Liver (tissue), 9 donors: ENCODE results near the gene CRYBA1. TPM values are rescaled to one million over a fixed set of nuclear protein-coding genes. Genes with fewer than 3 reads are reported as not detected.
"Not testable (repeated sequence)": the region's sequence is repeated elsewhere in the genome, so short reads cannot be mapped to it uniquely, and the experiment has no call there.

Experiments
- DNase-seq: peaks from one replicate; pipeline ENCODE4 v3.0.0-alpha.2; 2017; ENCODE audit warnings: low spot score
- H3K27ac ChIP-seq, 2 donors: one replicate each; pipeline ENCODE4 v1.7.0; 2013; ENCODE audit warnings: inconsistent platforms in 2 of 2, low read length in 2 of 2, control low read depth in 1 of 2, low read depth in 1 of 2, mild to moderate bottlenecking in 1 of 2
- H3K27me3 ChIP-seq, 4 donors: one replicate each; pipeline versions ENCODE4 v1.6.1 to v1.7.0; 2013; ENCODE audit warnings: low read length in 3 of 4, inconsistent platforms in 1 of 4, mild to moderate bottlenecking in 1 of 4, moderate library complexity in 1 of 4; ENCODE audit not compliant: control insufficient read depth in 4 of 4, insufficient read depth in 4 of 4
- H3K36me3 ChIP-seq, 4 donors: one replicate each; pipeline versions ENCODE4 v1.6.1 to v1.7.0; 2013; ENCODE audit warnings: low read length in 3 of 4, mild to moderate bottlenecking in 3 of 4, low read depth in 1 of 4, moderate library complexity in 1 of 4; ENCODE audit not compliant: control insufficient read depth in 4 of 4, insufficient read depth in 3 of 4
- H3K4me1 ChIP-seq, 4 donors: one replicate each; pipeline versions ENCODE4 v1.6.1 to v1.7.0; 2013; ENCODE audit warnings: low read length in 3 of 4, mild to moderate bottlenecking in 3 of 4, moderate library complexity in 1 of 4; ENCODE audit not compliant: control insufficient read depth in 4 of 4, insufficient read depth in 4 of 4
- H3K4me3 ChIP-seq, 3 donors: one replicate each; pipeline versions ENCODE4 v1.6.1 to v1.7.0; 2013; ENCODE audit warnings: low read length in 3 of 3, control low read depth in 1 of 3, low read depth in 1 of 3, mild to moderate bottlenecking in 1 of 3
- H3K9ac ChIP-seq, 2 donors: one replicate each; pipeline ENCODE4 v1.7.0; 2013; ENCODE audit warnings: low read length in 2 of 2, mild to moderate bottlenecking in 2 of 2, moderate library complexity in 2 of 2, control low read depth in 1 of 2, low read depth in 1 of 2
- H3K9me3 ChIP-seq, 4 donors: one replicate each; pipeline versions ENCODE4 v1.6.1 to v1.7.0; 2013; ENCODE audit warnings: low read length in 3 of 4; ENCODE audit not compliant: control insufficient read depth in 4 of 4
- CTCF ChIP-seq: fragments of 150-350 bp; IDR thresholded peaks from 2 replicates; pipeline ENCODE4 v1.5.1; 2017; ENCODE audit warnings: improper control_type of control experiment, low read depth, low read length; ENCODE audit not compliant: missing input control
- FOXA1 ChIP-seq: IDR thresholded peaks from 2 replicates; pipeline ENCODE4 v1.6.1; 2016; ENCODE audit warnings: antibody characterized with exemption
- GABPA ChIP-seq, 2 donors: IDR thresholded peaks in 1 of 2; conservative IDR thresholded peaks in 1 of 2; 2 replicates each; pipeline ENCODE4 v1.6.1; 2016; ENCODE audit warnings: antibody characterized with exemption in 2 of 2, mild to moderate bottlenecking in 1 of 2, moderate library complexity in 1 of 2
- HNF4G ChIP-seq: IDR thresholded peaks from 2 replicates; pipeline ENCODE4 v1.6.1; 2016; ENCODE audit warnings: antibody characterized with exemption
- RAD21 ChIP-seq, 2 donors: IDR thresholded peaks; 2 replicates each; pipeline ENCODE4 v1.6.1; 2016; ENCODE audit warnings: antibody characterized with exemption in 2 of 2, mild to moderate bottlenecking in 2 of 2
- REST ChIP-seq: IDR thresholded peaks from 2 replicates; pipeline ENCODE4 v1.6.1; 2016; ENCODE audit warnings: antibody characterized with exemption, mild to moderate bottlenecking
- RXRA ChIP-seq, 2 donors: IDR thresholded peaks; 2 replicates each; pipeline ENCODE4 v1.6.1; 2017 to 2018; ENCODE audit warnings: antibody characterized with exemption in 2 of 2, mild to moderate bottlenecking in 1 of 2
- ZBTB33 ChIP-seq: IDR thresholded peaks from 2 replicates; pipeline ENCODE4 v1.6.1; 2016; ENCODE audit warnings: antibody characterized with exemption
- WGBS: extraction: QIAGEN DNeasy Blood & Tissue Kit; methylation state at CpG from one replicate; pipeline ENCODE4 v1.1.7; 2013; 5-methylcytosine and 5-hydroxymethylcytosine counted together
- polyA plus RNA-seq, 2 donors: library from polyadenylated mRNA; stranded (reverse) in 1 of 2; unstranded in 1 of 2; fragments of 200-250 nt in 1 of 2; fragments of >200 nt in 1 of 2; fragmentation: Nextera tagmentation in 1 of 2; extraction: Ambion mirVana in 1 of 2; gene quantifications; one replicate each; pipeline versions ENCODE4 v1.2.1 to v1.2.3, GENCODE V29; 2013 to 2015
- total RNA-seq, 2 donors: library from RNA; depleted of rRNA; stranded (reverse); fragments of >200 nt; gene quantifications; one replicate each; pipeline ENCODE4 v1.2.3, GENCODE V29; 2014
- donor health status: healthy.
- donor health status: healthy.
- donor health status: healthy.
- donor health status: healthy.
- donor health status: healthy.

The CRYBA1 gene
- total and polyA plus RNA-seq, 4 donors: not detected

DNA sequence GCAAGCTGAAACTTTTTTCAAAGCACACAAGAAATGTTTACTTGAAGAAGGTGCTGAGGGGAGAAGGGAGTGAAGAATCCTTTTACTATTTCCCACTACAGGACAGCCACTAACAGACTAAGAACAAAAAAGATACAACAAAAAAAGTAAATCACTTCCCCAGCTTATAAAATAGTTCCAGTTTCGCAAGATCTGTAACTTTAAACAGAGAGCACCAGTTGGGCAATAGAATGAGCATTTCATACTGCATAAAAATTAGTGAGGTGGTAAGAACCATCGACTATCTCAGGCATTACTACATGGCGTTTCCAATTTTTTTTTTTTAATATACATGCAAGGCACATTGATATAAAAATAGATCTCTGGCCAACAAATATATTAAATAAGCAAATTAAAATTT, 11.1 kb downstream of the CRYBA1 start:
- Histone ChIP-seq H3K4me3 (no peak overlapping the region), H3K4me1 (peaks cover 0 to 4% (median 0%) of the 10 kb centered on the region in 4 donors), H3K9me3 (no peaks in the 10 kb centered on the region), H3K9ac (no peak overlapping the region), H3K27me3 (no peaks in the 10 kb centered on the region), H3K36me3 (peaks cover 1 to 27% (median 9%) of the 10 kb centered on the region in 4 donors), H3K27ac (no peak overlapping the region)
- 82% methylated on average over 3 of the region's 3 CpGs for WGBS
- TF ChIP-seq RXRA (IDR thresholded peaks at IDR 0.05): no peak
- no peak for TF ChIP-seq RAD21 (IDR thresholded peaks at IDR 0.05)
- TF ChIP-seq GABPA (IDR thresholded peaks at IDR 0.05 in 1 of 2, conservative IDR thresholded peaks at IDR 0.05 in 1 of 2): no peak
- TF ChIP-seq ZBTB33: no peak
- no peak for TF ChIP-seq CTCF
- no peak for TF ChIP-seq HNF4G
- TF ChIP-seq FOXA1: no peak
- no peak for DNase-seq

DNA sequence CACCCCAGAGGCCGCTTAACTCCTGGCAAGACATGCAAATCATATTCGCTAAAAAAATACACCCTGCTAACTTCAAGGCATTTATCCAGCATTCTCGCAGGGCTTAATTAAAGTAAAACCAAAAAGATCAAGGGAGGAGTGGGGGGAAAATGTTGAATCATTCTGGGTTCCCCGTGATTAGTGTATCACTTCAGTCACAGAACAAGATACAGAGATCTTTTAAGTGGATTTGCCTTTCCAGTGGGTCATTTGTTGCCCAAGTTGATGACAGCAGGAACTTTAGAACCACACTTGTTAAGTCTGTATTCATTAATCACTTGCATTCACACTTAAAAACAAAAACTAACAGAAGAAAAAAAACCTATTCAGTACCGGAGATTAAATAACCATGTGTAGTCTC, 17.3 kb downstream of the CRYBA1 start:
- TF ChIP-seq REST (no peak), ZBTB33 (no peak)
- H3K4me3 ChIP-seq: no peak overlapping the region
- H3K9me3 ChIP-seq: no peaks in the 10 kb centered on the region
- no peak for DNase-seq
- H3K27me3 ChIP-seq: no peaks in the 10 kb centered on the region
- no peak overlapping the region for H3K27ac ChIP-seq
- 94% methylated on average over 5 of the region's 5 CpGs for WGBS
- H3K9ac ChIP-seq: no peak overlapping the region
- H3K36me3 ChIP-seq: peaks cover 10 to 57% (median 39%) of the 10 kb centered on the region in 4 donors
- peaks cover 0 to 4% (median 0%) of the 10 kb centered on the region in 4 donors for H3K4me1 ChIP-seq

DNA sequence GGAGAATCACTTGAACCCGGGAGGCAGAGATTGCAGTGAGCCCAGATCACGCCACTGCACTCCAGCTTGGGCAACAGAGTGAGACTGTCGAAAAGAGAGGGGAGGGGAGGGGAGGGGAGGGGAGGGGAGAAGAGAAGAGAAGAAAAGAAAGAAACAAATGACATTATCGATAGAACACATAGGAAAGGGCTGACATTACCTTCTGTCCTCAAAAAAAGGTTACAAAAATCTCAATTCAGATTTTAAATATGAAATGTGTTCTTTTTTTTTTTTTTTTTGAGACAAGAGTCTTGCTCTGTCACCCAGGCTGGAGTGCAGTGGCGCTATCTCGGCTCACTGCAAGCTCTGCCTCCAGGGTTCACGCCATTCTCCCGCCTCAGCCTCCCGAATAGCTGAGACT, 25.3 kb downstream of the CRYBA1 start:
- Histone ChIP-seq H3K36me3 (peaks cover 8 to 23% (median 13%) of the 10 kb centered on the region in 4 donors), H3K4me1 (peaks cover 3 to 18% (median 13%) of the 10 kb centered on the region in 4 donors)
- 92% methylated on average over 9 of the region's 9 CpGs for WGBS
- H3K27me3 ChIP-seq, H3K27ac ChIP-seq, H3K4me3 ChIP-seq, H3K9ac ChIP-seq, H3K9me3 ChIP-seq, DNase-seq: not testable (repeated sequence)
